ENCODE results near the gene CNTNAP3. TPM values are rescaled to one million over a fixed set of nuclear protein-coding genes. Genes with fewer than 3 reads are reported as not detected.
"Not testable (repeated sequence)": the region's sequence is repeated elsewhere in the genome, so short reads cannot be mapped to it uniquely, and the experiment has no call there.

Gene CNTNAP3
- total RNA-seq = not detected

DNA sequence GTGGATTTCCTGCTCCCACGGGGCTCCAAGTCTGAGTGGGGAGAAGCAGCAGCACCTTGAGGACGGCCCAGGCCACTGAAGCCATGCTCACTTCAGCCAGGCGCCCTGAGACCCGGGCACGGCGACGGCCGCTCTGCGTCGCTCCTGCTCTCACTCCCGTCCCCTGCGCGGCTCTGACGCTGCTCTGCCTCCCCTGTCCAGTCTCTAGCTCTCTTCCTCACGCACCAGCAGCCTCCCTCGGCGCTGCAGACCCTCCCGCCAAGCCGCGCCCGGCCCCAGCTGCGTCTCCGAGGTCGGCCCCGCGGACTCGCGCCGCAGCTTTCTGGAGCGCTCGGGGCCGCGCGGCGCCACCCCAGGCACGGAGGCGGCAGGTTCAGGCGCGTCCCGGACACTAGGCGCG lies at the start of gene CNTNAP3:
TSS of gene CNTNAP3 (minus strand) at position 188 of the 400 bp plus-strand sequence. CDS start at position 85, 103 bp downstream.
- DNase-seq (ENCODE audit: low spot score); H3K9me3 Mint-ChIP-seq; H3K27me3 Mint-ChIP-seq; H3K4me1 Mint-ChIP-seq (ENCODE audit: low read depth in 2 of 2); ATAC-seq; H3K36me3 Mint-ChIP-seq; H3K27ac Mint-ChIP-seq; H3K4me3 Mint-ChIP-seq: not testable (repeated sequence)

DNA sequence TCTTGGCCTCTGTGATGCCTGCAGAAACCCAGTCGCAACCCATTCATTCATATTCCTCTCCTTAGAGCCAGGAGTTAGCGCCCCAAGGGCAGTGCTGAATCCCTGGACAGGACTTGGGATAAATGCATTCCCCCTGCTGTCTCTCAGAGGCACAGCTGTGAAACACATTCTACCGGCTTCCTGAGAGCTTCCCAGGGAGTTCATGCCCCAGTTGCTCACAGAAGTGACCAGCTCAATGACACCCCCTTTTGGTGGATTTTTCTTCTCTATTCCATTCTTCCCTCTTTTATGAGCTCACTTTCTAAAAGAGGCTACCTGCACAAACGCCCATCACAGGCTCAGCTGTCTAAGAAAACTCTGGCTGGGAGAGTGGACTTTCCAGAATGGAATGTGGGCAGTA lies 8.0 kb downstream of the CNTNAP3 start:
- not testable (repeated sequence) for H3K27me3 Mint-ChIP-seq; H3K4me1 Mint-ChIP-seq (ENCODE audit: low read depth in 2 of 2); H3K36me3 Mint-ChIP-seq; ATAC-seq; DNase-seq (ENCODE audit: low spot score); H3K4me3 Mint-ChIP-seq; H3K9me3 Mint-ChIP-seq; H3K27ac Mint-ChIP-seq

- not testable (repeated sequence) for ATAC-seq; H3K9me3 Mint-ChIP-seq; H3K4me3 Mint-ChIP-seq; H3K4me1 Mint-ChIP-seq (ENCODE audit: low read depth in 2 of 2); DNase-seq (ENCODE audit: low spot score); H3K36me3 Mint-ChIP-seq; H3K27me3 Mint-ChIP-seq; H3K27ac Mint-ChIP-seq
Measured at GRCh38 chr9:39242513-39242912, 45.5 kb downstream of the CNTNAP3 start.

- not testable (repeated sequence) for H3K4me1 Mint-ChIP-seq (ENCODE audit: low read depth in 2 of 2); DNase-seq (ENCODE audit: low spot score)
Measured at GRCh38 chr9:39232130-39232991, 55.6 kb downstream of the CNTNAP3 start.

GRCh38 chr9:39215976-39216375 lies 72.0 kb downstream of the CNTNAP3 start:
- not testable (repeated sequence) for H3K36me3 Mint-ChIP-seq; DNase-seq (ENCODE audit: low spot score); H3K4me1 Mint-ChIP-seq (ENCODE audit: low read depth in 2 of 2); H3K9me3 Mint-ChIP-seq; H3K27ac Mint-ChIP-seq; H3K4me3 Mint-ChIP-seq; H3K27me3 Mint-ChIP-seq; ATAC-seq

More at GRCh38 chr9:39232130-39232991, 55.6 kb downstream of the CNTNAP3 start:
- H3K4me3 Mint-ChIP-seq, H3K27me3 Mint-ChIP-seq, H3K27ac Mint-ChIP-seq, ATAC-seq, H3K36me3 Mint-ChIP-seq, H3K9me3 Mint-ChIP-seq: not testable (repeated sequence)

DNA sequence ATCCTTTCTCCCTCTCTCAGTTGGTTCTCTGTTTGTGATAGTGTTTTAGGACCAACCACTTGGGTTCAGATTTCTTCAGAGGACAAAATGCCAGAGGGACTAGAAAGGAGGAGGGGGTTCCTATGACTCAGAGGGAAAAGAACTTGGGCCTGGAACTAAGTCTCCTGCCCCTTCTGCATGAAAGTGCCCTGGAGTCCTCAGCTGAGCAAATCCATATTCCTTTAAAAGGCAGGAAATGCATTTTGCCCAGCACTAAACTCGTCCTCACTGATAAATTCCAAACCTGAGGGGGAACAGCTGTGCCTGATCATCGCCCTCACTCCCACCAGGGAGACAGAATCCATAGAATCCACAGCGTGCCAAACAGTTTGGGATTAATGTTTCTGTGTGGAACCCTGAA lies 78.2 kb downstream of the CNTNAP3 start:
- H3K36me3 Mint-ChIP-seq = not testable (repeated sequence)

DNA sequence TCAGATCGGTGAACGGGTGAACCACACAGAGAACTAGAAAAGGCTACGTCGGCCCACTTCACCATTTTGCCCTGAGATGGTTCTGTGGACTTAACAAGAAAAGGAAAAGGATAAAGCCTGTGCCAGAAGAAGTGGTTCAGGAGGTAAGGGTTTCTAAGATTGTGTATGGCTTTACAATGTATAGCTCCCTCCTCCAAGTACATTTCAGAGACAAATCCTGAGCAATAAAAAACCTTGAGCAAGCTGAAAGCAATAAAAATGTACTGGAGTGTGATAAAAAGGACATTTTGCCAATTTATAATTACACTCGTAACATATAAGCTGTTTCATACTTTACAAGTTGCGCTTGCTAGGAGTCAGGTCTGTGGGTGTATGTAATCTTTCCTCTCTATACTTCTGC lies 81.3 kb downstream of the CNTNAP3 start:
- H3K4me3 Mint-ChIP-seq; H3K4me1 Mint-ChIP-seq (ENCODE audit: low read depth in 2 of 2); H3K27me3 Mint-ChIP-seq; H3K27ac Mint-ChIP-seq; H3K36me3 Mint-ChIP-seq; H3K9me3 Mint-ChIP-seq; ATAC-seq; DNase-seq (ENCODE audit: low spot score): not testable (repeated sequence)

More for the DNA sequence above, 78.2 kb downstream of the CNTNAP3 start:
- ATAC-seq; H3K4me3 Mint-ChIP-seq; H3K27ac Mint-ChIP-seq; H3K9me3 Mint-ChIP-seq; DNase-seq (ENCODE audit: low spot score); H3K27me3 Mint-ChIP-seq; H3K4me1 Mint-ChIP-seq (ENCODE audit: low read depth in 2 of 2): not testable (repeated sequence)

DNA sequence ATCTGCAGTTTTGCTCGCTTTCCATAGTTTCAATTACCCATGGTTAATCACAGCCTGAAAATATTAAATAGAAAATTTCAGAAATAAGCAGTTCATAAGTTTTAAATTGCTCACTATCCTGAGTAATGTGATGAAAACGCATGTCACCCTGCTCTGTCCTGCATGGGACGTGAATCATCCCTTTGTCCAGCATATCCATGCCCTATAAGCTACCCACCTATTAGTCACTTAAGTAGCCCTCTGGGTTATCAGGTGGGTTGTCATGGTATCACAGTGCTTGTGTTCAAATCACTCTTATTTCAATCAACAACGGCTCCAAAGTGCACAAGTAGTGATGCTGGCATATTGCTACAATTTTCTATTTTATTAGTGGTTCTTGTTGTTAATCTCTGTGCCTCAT lies 82.1 kb downstream of the CNTNAP3 start:
- H3K27ac Mint-ChIP-seq; H3K36me3 Mint-ChIP-seq; H3K9me3 Mint-ChIP-seq; H3K27me3 Mint-ChIP-seq; H3K4me1 Mint-ChIP-seq (ENCODE audit: low read depth in 2 of 2); H3K4me3 Mint-ChIP-seq; ATAC-seq; DNase-seq (ENCODE audit: low spot score): not testable (repeated sequence)

DNA sequence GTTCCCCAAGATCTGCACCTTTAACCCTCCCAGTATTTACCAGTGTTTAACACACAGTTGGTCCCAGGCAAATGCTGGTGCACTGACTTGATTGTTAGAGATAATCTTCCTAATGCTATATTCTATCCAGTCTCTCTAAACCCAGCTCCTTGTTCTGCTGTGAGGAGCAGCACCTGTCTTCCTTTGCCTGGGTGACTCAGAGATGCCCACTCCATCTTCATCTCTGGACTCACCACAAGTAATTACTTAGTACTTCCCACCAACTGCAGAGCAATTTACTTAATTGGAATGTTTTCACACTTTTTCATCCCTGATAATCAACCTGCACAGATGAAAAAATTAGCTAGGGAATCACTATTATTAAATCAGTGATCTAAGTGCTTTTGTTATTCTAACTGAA lies 87.6 kb downstream of the CNTNAP3 start:
- not testable (repeated sequence) for H3K27ac Mint-ChIP-seq; H3K36me3 Mint-ChIP-seq; H3K4me3 Mint-ChIP-seq; H3K27me3 Mint-ChIP-seq; H3K4me1 Mint-ChIP-seq (ENCODE audit: low read depth in 2 of 2); DNase-seq (ENCODE audit: low spot score); ATAC-seq; H3K9me3 Mint-ChIP-seq

DNA sequence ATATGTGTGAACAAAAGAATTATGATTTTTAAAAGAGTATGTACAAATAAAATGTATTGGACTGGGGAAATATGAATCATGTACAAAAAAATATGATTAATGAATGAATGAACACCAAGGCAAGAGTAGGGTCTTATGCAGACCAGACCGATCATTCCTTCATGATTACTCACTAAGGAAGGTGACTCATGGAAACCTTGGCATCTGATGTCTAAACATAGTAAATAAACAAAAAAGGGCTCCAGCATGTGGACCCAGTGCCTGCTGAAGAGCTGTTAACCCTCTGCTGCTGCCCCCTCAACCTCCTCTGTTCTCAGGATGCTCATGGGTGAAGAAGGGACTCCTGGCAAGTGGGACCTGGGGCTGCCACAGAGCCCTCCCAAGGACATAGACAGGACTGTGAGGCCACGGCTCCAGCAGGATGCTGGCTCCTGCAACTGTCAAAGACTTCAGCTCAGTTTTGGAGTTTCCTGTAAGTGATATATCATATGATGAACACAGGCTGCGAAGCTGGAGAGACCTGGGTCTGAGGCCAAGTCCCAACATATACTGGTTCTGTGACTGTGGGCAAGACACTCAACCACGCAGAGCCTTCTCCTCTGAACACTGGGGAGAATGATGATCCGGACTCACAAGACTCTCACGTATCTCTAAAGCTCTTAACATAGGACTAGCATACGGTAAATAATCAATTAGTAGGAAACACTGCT lies 89.8 kb downstream of the CNTNAP3 start:
- H3K27me3 Mint-ChIP-seq; H3K4me1 Mint-ChIP-seq (ENCODE audit: low read depth in 2 of 2); H3K27ac Mint-ChIP-seq; H3K9me3 Mint-ChIP-seq; H3K36me3 Mint-ChIP-seq; DNase-seq (ENCODE audit: low spot score); H3K4me3 Mint-ChIP-seq; ATAC-seq: not testable (repeated sequence)

- not testable (repeated sequence) for H3K9me3 Mint-ChIP-seq; H3K27ac Mint-ChIP-seq; DNase-seq (ENCODE audit: low spot score); H3K27me3 Mint-ChIP-seq; H3K4me1 Mint-ChIP-seq (ENCODE audit: low read depth in 2 of 2); ATAC-seq; H3K36me3 Mint-ChIP-seq; H3K4me3 Mint-ChIP-seq
Measured at GRCh38 chr9:39171370-39171769, 116.6 kb downstream of the CNTNAP3 start.

GRCh38 chr9:39157714-39158113 lies 130.3 kb downstream of the CNTNAP3 start:
- not testable (repeated sequence) for H3K9me3 Mint-ChIP-seq; DNase-seq (ENCODE audit: low spot score); H3K27me3 Mint-ChIP-seq; H3K4me1 Mint-ChIP-seq (ENCODE audit: low read depth in 2 of 2); H3K36me3 Mint-ChIP-seq; H3K27ac Mint-ChIP-seq; H3K4me3 Mint-ChIP-seq; ATAC-seq

DNA sequence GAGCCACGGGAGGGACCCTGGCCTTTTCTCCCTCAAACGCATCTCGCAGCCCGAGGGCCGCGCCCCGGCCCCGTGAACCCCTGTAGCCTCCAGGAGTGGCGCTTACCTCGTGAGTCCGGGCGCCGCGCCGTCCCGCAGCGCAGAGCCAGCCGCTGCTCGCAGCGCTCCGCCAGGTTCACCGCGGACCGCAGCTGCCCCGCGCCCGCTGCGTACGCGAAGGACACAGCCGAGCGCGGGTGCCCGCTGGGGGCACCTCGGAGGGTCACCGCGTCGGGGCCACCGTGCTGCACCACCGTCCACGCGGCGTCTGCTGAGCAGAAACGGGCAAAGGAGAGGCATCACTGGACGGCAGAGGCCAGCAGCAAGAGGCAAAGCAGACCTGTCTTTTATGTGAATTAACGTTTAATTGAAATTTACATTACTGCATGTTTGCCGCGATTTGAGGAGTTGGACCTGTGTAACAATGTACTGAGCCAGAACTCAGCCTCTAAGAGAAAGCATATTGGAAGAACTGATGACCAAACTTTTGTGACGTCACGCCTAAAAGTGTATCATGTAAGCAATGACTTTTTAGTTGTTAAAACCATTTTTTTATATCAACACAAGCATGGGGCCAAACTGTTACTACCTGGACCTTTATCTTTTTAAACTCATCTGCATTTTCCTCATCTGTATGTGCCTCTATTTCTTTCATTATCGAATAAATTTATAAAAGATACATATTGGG lies 155.0 kb downstream of the CNTNAP3 start:
- H3K9me3 Mint-ChIP-seq; H3K27me3 Mint-ChIP-seq; H3K27ac Mint-ChIP-seq; ATAC-seq; H3K4me1 Mint-ChIP-seq (ENCODE audit: low read depth in 2 of 2); H3K36me3 Mint-ChIP-seq; DNase-seq (ENCODE audit: low spot score); H3K4me3 Mint-ChIP-seq: not testable (repeated sequence)

DNA sequence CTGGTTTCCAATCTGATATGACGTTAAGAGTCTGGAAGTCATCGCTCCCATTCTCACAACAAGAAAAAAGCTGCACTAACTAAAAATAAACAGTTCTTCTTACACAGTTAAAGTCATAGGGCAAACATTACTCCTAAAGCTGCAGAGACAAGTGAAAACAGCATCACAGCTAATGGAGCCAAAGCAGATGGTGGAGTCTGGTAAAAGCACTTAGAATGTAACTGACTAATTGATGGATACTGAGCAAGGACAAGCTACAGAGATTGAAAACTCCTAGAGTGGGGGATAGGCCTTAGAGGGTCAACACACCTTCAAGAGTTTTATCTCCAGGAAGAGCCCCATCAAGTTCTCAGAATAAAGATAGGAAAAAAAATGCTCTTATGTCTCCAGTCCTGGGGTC lies 166.6 kb downstream of the CNTNAP3 start:
- not testable (repeated sequence) for H3K36me3 Mint-ChIP-seq; ATAC-seq; H3K4me3 Mint-ChIP-seq; H3K4me1 Mint-ChIP-seq (ENCODE audit: low read depth in 2 of 2); H3K9me3 Mint-ChIP-seq; DNase-seq (ENCODE audit: low spot score); H3K27ac Mint-ChIP-seq; H3K27me3 Mint-ChIP-seq
